ENCODE data around the gene GPR25.

The GPR25 gene

DNA sequence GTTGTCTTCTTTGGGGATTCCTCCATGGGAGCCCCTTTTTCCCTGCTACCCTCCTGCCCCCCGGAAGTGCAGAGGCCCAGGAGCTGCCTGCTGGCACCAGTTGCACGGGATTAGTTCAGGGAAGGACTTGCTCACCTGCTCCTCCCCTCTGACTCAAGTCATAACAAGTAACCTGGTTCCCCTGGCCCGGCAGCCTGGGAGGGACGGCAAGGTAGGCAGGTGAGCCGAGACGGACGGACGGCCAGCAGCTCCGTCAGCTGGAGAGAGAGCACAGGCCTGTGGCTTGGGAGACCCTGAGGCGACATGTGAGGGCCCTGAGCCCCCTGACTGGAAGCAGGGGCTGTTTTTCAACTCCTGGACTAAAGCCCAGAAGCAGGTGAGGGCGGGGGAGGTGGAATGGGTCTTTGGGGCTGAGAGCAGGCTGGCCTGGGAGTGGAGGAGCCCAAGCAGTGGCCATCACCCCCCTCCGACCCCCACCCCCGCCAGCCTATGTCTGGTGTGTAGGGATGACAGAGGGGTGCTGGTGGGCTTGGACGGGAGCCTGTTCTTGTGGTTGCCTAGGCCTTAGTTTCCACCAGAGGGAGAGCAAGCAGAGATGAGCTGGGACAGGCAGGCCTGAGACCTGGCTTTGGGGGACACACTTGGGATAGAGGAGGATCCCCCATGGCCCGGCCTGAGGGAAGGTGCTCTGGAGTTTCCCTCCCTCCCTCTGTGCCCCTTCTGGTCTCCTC is 22.1 kb downstream of the GPR25 start, which contains the start of gene INAVA:
Gene INAVA, plus strand, starts transcription at position 189 of the 731 bp plus-strand sequence. CDS start 3,501 bp downstream, outside the sequence.
- DNase-seq (ENCODE audit: low read depth, low spot score), result no peak

DNA sequence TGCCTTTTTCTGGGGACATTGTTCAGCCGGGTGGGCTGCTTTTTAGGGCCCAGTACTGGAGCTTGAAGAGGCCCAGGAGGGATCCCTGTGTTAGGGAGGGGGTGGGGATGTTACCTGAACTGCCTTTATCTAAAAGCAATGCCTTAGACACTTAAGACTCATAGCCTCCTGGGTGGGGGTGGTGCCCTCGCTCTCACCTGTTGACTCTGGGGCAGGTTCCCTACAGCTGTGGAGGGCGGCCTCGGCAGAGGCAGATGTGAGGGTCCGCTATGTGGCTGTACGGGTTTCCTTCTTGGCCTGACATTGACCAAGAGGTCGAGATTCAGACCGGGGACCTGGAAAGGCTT is 22.6 kb downstream of the GPR25 start:
- no peak for DNase-seq (ENCODE audit: low read depth, low spot score)

DNA sequence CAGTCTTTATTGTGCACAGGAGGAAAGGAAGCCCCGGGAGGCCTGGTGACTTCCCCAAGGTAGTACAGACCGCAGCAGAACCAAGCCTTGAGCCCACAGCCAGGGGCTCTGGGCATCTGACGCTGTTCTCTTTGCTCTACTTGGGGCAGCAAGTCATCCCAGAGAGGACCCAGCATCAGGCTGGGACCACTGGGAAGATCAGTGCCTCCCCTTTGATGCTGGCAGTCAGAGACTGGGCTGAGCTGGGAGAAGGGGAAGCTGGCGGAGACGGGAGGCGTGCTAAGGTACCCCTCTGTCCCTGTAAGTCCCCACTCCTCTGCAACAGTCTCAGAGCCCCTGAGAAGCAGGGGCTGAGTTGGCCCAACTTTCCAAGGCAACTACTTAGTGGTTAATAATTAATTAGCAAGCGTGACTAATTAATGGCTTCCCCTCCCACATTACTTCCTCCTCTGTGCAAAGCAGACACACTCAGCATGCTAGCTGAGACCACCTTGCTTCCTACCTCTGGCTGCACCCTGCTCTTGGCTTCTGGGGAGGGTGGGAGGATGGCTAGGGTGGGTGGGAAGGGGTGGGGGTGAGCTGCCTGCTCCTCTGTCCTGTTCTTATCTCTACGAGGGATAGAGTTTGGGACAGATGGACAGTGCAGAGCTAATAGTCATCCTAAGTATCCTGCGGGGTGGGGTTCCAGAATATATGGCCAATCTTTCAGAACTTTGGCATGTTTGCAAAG is 23.2 kb downstream of the GPR25 start:
- no peak for DNase-seq (ENCODE audit: low read depth, low spot score)

DNA sequence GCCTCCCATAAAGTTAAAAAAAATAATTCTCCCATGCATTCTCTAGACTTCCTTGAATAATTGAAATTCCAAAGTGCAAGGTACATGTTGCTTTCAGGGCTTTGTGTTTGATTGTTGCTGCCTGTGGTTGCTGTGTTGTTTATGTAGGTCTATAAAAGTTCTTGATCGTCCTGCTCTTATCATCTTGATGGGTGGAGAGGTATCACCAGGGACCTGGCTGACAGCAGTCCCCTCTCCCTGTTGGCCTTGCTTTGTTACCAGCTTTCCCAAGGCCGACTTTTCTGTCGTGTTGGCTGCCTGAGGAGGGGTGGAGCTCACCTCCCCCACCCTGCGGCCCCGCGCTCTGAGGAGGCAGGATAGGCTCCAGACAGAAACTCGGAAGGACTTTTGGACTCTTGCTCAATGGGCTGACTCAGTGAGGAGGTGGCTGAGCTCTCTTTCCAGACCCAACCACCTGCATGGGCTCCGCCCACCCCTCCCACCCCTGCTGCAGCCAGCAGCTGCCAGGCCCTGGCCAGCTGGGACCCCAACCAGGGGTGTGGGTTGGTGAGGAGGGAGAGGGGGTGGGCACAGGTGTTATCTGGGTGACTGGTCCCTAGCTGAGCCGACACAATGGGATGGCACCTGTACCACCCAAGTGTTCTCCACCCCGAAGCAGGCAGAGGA is 23.9 kb downstream of the GPR25 start:
- no peak for DNase-seq (ENCODE audit: low read depth, low spot score)

DNA sequence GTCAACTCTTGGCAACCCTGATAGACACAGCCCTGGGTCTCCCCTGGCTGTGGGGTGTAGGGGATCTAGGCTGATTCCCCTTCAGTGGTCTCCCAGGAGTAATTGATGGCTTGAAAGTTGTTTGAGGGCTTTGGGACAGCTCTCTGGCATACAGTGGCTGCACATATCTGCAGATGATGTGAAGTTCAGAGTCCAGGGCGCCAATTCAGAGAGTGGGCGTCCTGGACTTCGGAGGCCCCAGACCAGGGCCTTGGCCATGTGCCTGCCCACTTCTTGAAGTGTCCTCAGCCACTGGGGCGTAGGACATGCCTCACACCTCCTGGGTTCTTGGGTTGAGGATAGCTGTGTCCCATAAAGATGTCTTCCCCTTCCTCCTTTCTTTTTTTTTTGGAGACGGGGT is 24.5 kb downstream of the GPR25 start:
- no peak for DNase-seq (ENCODE audit: low read depth, low spot score)

DNA sequence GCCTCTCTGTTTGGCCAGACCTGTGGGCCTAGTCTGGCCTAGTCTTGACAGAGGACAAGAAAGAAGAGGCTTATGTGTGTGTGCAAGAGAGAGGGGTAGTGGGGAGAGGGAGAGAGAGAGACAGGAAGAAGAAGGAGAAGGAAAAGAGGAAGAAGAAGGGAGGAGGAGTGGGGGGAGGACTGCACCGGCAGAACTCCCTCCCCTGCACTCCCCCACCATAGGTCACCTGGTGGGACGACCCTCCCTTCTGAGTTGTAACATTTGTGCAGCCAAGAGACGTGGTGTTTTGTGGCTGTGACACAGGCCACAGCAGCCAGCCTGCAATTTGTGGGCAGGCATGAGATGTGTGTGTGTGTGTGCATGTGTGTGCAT is 26.2 kb downstream of the GPR25 start:
- no peak for DNase-seq (ENCODE audit: low read depth, low spot score)

DNA sequence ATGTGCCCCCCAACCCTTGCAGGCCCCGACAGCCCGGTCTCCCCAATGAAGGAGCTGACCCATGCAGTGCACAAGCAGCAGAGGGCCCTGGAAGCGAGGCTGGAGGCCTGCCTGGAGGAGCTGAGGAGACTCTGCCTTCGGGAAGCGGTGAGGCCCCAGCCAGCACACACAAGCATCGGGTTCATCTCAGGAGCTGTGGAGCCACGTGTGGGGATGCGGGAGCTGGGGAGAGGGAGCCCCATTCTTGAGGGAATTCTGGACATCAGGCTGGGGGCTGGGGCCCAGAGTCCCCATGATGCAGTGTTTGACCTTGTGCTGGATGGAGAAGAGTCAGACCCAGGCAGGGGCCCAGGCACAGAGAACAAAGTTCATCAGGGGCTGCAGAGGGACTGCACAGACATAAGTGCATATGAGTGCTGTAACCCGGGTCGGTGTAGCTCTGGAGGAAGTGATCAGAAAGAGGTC is 26.7 kb downstream of the GPR25 start:
- DNase-seq (ENCODE audit: low read depth, low spot score), result no peak

DNA sequence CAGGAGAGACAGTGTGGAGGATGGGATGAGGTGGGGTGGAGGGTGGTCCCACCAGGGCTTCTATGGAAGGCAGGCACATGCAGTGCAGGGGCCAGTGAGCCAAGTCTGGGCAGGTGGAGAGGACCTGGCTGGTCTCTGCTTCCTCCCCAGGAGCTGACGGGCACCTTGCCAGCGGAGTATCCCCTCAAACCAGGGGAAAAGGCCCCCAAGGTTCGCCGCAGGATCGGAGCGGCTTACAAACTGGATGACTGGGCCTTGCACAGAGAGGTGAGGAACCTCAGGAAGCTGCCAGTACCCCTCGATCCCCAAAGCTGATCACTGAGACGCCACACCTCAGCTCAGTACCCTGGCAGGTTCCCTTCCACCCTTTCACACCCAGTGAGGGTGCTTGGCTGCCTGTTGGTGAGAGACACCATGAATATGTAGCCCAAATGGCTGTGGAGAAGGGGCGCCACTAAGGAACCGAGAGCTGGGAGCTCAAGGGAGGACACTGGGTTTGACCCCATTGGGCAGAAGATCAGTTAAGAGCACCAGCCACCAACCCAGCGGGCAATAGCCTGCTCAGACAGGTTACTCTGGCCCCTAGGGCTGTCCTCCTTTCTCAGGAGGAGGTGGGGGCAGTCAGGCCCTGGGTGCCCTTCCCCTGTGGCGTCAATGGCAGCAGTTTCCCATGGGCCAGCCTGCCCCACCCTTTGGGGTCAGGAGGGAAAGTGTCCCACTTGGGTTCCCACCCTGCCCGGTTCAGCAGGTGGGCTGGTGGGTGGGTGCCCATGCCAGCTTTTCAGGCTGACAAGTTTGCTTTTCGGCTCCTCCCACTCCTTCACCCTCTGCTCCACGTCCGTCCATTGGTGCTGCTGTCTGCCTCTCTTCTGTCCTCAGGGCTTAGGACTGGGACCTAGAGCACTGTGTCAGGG is 27.4 kb downstream of the GPR25 start:
- DNase-seq (ENCODE audit: low read depth, low spot score), result no peak

DNA sequence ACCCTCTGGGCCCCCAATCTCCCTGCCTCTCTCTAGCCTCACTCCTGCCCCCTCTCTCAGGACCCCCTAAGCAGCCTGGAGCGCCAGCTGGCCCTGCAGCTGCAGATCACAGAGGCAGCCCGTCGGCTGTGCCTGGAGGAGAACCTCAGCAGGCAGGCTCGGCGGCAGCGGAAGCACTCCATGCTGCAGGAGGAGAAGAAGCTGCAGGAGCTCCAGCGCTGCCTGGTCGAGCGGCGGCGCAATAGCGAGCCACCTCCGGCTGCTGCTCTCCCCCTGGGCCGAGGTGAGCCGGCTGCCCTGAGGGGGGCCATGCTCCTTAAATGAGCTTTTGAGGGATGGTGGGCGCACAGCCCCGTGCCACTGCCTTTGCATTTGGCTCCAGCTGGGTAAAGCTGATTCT is 28.1 kb downstream of the GPR25 start:
- no peak for DNase-seq (ENCODE audit: low read depth, low spot score)

DNA sequence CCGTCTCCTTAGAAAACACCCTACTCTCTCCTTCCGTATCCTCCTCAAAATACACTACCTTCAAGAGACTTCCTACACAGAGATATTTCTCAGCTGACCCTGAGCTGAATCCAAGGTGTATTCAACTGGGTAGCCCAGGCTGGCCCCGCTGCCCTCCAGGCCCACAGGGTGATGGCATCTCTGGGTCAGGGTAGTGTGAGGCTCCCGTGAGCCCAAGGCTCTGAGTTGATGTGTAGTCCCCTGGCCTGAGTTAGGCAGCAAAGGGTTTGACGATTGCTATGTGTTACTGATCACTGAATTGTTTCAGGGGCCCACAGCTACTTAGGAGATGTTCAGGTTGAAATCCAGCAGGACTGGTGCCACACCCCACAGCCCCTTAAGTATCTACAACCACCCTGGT is 28.6 kb downstream of the GPR25 start:
- no peak for DNase-seq (ENCODE audit: low read depth, low spot score)

DNA sequence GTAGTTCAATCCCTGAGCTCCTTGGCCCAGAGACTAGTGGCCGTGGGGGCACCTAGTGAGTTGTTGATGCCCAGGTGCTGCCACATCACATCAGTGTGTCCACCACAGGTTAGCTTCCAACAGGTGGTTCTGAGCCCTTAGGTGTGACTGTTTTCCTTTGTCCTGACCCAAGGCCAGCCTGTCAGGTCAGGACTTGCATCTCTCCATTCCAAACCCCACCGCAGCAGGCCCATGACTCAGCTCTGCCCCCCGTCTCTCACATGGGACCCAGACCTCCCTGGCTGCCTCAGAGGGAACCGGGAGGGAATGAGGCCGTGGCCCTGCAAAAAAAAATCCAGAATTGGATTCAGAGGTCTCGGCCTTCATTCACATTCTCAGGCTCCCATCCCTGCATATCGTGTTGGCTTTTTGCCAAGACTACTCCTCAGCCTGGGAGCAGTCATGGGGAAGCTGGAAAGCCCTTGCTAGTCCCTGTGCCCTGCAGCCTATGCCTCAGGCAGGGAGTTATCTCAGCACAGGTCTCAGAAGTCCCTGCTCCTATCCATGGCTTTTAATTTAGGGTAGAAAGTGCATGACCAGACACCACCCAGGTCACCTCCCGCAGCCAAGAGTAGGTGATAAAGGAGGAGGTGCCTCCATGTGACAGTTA is 29.1 kb downstream of the GPR25 start:
- no peak for DNase-seq (ENCODE audit: low read depth, low spot score)

DNA sequence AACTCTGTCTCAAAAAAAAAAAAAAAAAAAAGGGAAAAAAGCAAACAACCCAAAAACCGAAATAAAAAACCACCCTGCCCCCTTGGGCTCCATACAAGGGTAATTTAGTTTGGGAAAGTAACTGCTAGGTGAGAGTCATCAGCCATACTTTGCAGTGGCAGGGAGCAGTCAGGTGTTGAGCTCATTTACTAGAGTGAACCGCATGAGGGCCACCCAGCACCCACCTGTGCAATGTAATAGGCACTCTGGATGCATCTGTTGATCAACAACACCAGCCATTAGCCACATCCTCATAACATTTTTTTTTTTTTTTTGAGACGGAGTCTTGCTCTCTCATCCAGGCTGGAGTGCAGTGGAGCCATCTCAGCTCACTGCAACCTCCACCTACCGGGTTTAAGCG is 31.0 kb downstream of the GPR25 start:
- no peak for DNase-seq (ENCODE audit: low read depth, low spot score)

DNA sequence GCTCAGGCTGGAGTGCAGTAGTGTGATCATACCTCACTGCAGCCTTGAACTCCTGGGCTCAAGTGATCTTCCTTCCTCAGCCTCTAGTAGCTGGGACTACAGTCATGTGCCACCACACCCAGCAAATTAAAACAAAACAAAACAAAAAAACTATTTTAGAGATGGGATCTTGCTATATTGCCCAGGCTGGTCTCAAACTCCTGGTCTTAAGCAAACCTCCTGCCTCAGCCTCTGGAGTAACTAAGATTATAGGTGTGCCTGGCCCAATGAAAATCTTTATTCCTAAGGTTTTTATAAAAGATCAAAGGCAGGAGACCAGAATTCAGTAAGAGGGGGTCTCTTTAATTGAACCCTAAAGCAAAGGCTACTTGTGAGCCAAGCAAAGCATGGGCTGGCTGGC is 32.0 kb downstream of the GPR25 start:
- no peak for DNase-seq (ENCODE audit: low read depth, low spot score)

DNA sequence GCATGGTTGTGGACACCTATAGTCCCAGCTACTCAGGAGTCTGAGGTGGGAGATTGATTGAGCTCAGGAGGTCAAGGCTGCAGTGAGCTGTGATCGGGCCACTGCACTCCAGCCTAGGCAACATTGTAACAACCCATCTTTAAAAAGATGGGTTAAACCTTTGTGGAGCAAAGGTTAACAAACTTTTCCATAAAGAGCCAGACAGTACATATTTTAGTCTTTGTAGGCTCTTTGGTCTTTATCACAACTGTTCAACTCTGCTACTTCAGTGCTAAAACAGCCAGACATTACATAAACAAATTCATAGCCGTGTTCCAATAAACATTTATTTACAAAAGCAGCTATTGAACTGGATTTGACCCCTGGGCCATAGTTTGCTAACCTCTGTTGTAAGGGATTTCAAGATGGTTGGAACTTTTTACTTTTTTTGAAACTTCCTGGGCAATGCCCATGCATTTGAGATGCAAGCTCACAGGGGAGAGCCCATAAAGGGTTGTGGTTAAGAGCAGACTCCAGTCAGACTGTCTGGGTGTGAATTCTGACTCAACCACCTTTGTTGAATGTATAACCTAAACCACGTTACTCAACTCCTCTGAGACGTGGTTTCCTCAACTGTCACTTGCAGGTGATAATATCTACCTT is 32.8 kb downstream of the GPR25 start:
- no peak for DNase-seq (ENCODE audit: low read depth, low spot score)

DNA sequence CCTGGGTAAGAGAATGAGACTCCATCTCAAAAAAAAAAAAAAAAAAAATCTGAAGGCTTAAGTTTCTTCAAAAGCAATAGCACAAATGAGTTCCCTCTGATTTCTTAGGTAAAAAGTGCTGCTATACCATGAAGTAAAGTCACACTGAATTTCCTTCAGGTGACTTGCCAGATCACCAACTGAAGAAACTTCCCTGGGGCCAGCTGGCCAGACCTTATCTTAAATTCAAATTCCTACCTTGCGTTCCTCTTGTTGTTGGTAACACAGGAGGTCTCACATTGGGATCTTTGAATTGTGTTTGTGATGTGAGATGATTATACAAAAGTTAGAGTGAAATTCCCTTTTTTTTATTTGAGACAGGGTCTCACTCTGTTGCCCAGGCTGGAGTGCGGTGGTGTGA is 33.7 kb downstream of the GPR25 start:
- no peak for DNase-seq (ENCODE audit: low read depth, low spot score)

DNA sequence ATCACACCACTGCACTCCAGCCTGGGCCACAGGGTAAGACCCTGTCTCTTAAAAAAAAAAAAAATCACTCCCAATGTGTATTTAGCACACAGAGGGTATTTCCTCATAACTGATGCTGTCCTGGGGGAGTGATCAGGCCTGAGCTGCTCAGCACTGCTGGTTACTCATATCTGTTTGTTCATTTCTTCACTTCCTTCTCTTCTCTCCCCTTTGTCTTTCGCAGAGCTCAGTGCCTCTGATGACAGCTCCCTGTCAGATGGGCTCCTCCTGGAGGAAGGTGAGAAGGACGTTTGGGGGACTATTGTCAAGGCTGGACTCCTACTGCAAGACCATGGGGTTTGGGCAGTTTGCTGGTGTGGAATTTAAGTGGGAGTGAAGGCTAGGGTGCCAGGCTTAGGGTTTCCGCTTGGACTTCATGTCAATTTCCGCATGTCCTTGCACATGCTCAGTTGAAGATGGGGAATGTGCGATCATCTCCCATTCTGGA is 34.9 kb downstream of the GPR25 start:
- DNase-seq (ENCODE audit: low read depth, low spot score), result no peak

DNA sequence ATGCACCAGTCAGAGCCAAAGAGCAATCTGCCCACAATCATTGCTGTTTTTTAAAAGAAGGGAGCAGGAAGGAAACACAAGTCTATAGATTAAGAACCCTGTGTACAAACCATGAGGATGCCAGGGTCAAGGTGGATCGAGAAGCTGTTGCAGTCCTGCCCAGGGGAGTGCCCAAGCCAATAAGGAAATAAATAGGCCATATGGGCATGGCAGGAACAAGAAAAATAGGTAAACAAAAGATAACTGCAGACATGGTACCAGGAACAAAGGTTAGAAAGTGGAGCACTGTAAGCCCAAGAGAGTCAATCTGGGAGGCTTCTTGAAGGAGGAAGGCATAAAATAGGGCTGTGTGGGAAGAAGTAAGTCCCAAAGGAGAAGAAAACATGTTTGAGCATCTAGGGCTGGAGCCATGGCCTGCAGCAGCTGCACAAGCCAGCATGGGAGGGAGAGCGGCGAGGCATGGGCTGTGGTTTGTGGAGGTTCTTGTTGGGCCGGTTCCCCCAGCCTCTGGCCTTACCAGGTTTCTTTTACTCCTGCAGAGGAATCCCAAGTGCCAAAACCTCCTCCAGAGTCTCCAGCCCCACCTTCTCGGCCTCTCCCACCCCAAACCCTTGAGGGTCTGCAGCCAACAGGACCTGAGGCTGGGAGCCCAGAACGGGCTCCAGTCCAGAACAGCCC is 35.5 kb downstream of the GPR25 start:
- no peak for DNase-seq (ENCODE audit: low read depth, low spot score)

DNA sequence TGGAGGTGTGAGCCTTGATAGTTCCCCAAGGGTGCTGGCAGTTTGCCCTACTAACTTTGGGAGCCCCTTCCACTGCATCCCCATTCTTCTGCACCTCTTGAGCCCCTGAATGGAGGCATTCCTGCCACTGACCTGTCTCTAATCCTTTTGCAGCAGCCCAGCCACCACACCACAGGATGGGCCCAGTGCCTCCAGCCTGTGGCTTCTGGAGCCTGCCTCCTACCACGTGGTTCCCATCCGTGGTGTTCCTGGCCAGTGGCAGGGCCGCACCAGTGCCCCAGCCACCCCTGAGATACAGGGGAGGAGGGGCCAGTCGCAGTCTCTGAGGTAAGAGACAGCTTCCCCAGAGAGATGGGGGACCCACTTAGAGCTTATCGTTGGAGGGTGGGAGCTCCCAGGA is 36.3 kb downstream of the GPR25 start:
- DNase-seq (ENCODE audit: low read depth, low spot score), result no peak

DNA sequence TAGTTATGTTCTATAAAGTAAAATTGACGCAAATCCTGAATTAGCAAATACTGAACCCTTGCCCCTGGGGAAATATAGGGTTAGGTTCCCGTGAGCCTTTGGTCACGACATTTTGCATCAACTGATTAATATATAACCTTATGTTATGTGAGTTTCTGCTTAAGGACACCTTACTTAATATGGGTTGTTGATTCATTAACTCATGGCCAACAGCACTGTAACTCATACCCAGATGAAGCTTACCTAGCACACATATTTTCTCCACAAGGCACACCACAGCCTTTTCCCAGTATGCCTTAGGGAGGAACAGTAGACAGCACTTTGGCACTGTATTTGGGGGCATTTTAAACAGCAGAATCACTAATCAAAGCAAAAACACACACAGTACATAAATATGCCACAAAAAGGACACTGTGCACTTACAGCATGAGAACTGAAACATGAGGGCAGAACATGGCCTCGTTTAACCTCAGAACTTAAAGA is 37.0 kb downstream of the GPR25 start:
- DNase-seq (ENCODE audit: low read depth, low spot score), result no peak

DNA sequence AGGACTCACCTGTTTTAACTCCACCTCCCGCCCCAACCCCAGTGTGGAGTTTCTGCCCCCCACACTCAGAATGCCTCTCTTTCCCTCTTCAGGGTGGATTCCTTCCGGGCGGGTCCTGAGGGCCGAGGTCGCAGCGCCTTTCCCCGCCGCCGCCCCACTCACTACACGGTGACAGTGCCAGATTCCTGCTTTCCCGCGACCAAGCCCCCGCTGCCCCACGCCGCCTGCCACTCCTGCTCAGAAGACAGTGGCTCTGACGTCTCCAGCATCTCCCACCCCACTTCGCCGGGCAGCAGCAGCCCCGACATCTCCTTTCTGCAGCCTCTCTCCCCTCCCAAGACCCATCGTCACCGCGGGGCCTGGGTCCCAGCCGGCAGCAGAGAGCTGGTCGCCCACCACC is 38.6 kb downstream of the GPR25 start:
- no peak for DNase-seq (ENCODE audit: low read depth, low spot score)
